GM13976 (cell line): ENCODE measurements around the gene PNMA5.
A peak's percentile ranks its signal among the peaks of the same experiment; 100 is the strongest.
"Not testable (repeated sequence)": the region's sequence is repeated elsewhere in the genome, so short reads cannot be mapped to it uniquely, and the experiment has no call there.

Source experiments
- DNase-seq: peaks from one replicate; pipeline ENCODE4 v3.0.0; 2012; ENCODE audit warnings: low spot score
- CTCF ChIP-seq: IDR thresholded peaks from 2 replicates; pipeline ENCODE4 v1.5.1; 2012; ENCODE audit warnings: borderline replicate concordance, mild to moderate bottlenecking; ENCODE audit not compliant: insufficient read depth; ENCODE audit errors: extremely low read depth, missing control alignments, control extremely low read depth
- in situ Hi-C: fragments of 300-500 bp; cut with MboI; formaldehyde crosslinking; loops from one replicate; pipeline ENCODE4 v1.12.0; 2022; ENCODE audit warnings: low sequenced_read_pairs, mixed read lengths, inconsistent platforms; ENCODE audit not compliant: unreplicated experiment

The PNMA5 gene

DNA sequence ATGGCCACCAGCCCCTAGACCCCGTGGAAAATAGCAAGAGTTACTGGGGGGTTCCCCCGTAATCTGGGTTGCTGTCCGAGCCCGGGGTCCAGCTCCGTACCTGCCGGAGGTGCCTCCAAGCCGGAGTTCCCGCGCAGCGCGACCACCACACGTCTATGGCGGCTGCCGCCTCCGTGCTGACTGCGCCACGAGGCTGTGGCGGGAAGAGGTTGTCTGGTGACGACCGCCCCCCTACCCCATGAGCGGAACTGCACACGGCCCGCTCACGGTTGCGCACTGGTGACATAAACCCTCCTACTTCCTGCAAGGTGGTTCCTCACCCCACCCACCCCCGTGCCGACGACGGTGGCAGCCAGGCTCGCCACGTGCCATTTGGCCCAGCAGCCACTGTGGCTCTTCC is at the start of gene PNMA5:
Gene PNMA5, minus strand, starts transcription at position 184 of the 400 bp plus-strand sequence. CDS start 2,518 bp downstream, outside the sequence.
- TF ChIP-seq CTCF = no peak
- no peak for DNase-seq
- in situ Hi-C loops = no loop called here

DNA sequence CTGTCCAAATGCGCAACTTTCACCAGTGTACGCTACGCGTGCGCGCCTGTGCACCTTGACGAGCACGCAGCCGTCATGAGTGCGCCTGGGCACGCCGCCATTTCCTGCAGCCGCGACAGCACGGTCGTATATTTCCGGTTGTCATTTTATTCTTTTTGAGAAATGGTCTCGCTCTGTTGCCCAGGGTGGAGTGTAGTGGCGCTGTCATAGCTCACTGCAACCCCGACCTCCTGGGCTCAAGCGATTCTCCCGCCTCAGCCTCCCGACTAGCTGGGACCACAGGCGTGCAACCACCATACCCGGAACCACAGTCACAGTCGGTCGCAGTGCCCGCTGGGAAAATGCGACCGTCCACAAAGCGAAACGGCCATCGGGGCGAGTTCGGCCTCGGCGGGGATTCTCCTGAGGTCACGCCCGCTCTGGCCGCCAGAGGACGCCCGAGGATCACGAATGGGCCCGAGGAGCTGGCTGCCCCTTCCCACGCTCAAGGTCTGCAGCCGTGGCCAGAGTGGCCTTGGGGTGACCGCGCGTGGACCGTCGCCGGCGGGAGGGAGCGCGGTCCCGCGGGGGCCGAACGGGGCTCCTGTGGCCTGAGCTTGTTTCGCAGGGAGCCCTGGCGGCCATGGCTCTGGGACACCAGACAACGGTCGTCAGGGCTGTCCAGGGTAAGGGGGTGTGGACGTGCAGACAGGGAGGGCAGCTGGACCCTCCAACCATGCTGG is 38.6 kb upstream of the PNMA5 start:
- DNase-seq = peak; percentile 88
- peak; percentile 67 for TF ChIP-seq CTCF
- in situ Hi-C loops = no loop called here

DNA sequence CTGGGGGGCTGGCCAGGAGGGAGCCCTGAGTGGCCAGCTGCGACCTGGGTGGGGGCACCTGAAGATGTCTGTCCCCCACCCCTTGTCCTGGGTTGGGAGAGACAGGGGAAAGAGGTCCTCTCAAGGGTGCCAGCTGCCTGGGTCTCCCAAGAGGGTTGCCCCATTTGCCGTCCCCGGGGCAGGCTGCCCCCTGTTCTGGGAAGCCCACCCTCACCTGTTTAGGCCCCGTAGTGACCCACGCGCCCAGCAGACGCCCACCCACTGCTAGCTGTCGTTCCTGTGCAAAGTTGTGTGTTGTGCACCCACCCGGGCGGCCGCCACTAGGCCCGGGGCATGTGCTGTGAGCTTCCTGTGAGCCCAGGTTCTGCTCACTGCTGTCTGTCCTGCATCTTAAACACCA is 36.9 kb upstream of the PNMA5 start:
- in situ Hi-C loops = no loop called here
- no peak for DNase-seq
- no peak for TF ChIP-seq CTCF

DNA sequence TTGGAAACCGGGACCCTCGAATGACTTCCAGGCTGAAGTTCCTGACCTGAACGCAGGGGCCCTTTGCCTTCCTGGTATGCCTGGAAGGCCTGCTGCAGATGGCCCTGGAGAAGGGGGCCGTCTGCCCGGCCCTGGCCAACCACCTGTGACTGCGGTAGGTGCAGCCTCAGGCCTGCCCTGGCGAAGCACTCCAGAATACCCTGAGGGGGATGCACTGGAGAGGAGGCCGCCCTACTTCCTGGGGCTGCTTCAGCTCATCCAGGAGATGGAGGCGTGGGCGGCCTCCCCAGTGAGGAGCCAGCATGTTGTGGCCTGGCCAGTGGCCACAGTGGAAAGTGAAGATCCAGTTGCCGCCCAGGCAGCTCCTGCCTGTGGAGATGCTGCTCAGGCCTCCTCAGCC is 36.0 kb upstream of the PNMA5 start:
- TF ChIP-seq CTCF = no peak
- no peak for DNase-seq
- in situ Hi-C loops = no loop called here

- no peak for TF ChIP-seq CTCF
- in situ Hi-C loops = no loop called here
- no peak for DNase-seq
Measured at GRCh38 chrX:153029162-153029561, 35.2 kb upstream of the PNMA5 start.

DNA sequence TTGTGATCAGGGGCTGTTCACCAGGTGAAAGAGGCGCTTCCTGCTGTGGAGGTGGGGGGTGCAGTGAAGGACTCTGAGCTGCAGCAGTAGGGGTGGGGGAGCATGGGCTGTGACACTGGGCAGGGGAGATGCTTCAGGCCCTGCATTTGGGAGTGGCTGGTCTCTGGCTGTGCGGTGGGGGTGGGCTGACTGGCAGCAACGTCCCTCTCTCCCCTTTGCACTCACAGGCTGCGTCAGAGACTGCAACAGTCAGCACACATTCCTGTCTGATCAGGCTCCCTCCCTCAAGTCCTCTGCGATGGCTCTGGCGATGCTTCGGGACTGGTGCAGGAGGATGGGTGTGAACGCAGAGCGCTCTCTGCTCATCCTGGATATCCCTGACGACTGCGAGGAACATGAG is 34.6 kb upstream of the PNMA5 start:
- in situ Hi-C loops, DNase-seq: not testable (repeated sequence)

- in situ Hi-C loops, DNase-seq: not testable (repeated sequence)
Measured at GRCh38 chrX:153026501-153026900, 32.6 kb upstream of the PNMA5 start.

- no peak for TF ChIP-seq CTCF
- in situ Hi-C loops = no loop called here
- no peak for DNase-seq
Measured at GRCh38 chrX:153019166-153019565, 25.2 kb upstream of the PNMA5 start.

GRCh38 chrX:153017174-153017573 is 23.3 kb upstream of the PNMA5 start:
- DNase-seq, in situ Hi-C loops: not testable (repeated sequence)
